ENCODE data around the gene SLC5A12. TPM values are rescaled to one million over a fixed set of nuclear protein-coding genes. Genes with fewer than 3 reads are reported as not detected.

Gene SLC5A12
- total and polyA plus RNA-seq, 10 of the 15 experiments (the other 5 are each of a cell fraction or from before 2014, with no cell fraction given): 0.06 to 0.15 TPM; not detected in 8

DNA sequence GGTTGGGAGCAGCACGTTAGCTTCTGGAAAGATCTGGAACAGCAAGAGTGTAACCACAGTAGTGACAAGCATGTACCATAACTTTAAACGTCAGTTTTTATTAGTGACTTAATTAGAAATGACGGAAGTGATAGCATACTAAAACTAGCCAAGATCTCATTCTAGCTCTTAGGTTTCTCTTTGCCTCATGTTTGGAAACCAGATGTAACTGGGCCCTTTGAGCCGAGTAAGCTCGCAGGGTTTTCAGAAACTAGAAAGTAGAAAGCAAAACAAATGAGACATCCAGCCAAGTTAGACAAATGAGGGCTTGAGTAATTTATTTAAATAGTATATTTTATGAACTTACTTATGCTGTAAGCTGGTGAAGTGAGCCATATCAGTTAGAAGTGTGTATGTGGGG is 40.2 kb upstream of the SLC5A12 start (continued):
- TF ChIP-seq, protein P1, sequence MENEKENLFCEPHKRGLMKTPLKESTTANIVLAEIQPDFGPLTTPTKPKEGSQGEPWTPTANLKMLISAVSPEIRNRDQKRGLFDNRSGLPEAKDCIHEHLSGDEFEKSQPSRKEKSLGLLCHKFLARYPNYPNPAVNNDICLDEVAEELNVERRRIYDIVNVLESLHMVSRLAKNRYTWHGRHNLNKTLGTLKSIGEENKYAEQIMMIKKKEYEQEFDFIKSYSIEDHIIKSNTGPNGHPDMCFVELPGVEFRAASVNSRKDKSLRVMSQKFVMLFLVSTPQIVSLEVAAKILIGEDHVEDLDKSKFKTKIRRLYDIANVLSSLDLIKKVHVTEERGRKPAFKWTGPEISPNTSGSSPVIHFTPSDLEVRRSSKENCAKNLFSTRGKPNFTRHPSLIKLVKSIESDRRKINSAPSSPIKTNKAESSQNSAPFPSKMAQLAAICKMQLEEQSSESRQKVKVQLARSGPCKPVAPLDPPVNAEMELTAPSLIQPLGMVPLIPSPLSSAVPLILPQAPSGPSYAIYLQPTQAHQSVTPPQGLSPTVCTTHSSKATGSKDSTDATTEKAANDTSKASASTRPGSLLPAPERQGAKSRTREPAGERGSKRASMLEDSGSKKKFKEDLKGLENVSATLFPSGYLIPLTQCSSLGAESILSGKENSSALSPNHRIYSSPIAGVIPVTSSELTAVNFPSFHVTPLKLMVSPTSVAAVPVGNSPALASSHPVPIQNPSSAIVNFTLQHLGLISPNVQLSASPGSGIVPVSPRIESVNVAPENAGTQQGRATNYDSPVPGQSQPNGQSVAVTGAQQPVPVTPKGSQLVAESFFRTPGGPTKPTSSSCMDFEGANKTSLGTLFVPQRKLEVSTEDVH (IDR thresholded peaks at IDR 0.05; ENCODE audit: low read depth, partially characterized antibody): no peak
- TF ChIP-seq, protein P2, sequence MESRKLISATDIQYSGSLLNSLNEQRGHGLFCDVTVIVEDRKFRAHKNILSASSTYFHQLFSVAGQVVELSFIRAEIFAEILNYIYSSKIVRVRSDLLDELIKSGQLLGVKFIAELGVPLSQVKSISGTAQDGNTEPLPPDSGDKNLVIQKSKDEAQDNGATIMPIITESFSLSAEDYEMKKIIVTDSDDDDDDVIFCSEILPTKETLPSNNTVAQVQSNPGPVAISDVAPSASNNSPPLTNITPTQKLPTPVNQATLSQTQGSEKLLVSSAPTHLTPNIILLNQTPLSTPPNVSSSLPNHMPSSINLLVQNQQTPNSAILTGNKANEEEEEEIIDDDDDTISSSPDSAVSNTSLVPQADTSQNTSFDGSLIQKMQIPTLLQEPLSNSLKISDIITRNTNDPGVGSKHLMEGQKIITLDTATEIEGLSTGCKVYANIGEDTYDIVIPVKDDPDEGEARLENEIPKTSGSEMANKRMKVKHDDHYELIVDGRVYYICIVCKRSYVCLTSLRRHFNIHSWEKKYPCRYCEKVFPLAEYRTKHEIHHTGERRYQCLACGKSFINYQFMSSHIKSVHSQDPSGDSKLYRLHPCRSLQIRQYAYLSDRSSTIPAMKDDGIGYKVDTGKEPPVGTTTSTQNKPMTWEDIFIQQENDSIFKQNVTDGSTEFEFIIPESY (IDR thresholded peaks at IDR 0.05): no peak

DNA sequence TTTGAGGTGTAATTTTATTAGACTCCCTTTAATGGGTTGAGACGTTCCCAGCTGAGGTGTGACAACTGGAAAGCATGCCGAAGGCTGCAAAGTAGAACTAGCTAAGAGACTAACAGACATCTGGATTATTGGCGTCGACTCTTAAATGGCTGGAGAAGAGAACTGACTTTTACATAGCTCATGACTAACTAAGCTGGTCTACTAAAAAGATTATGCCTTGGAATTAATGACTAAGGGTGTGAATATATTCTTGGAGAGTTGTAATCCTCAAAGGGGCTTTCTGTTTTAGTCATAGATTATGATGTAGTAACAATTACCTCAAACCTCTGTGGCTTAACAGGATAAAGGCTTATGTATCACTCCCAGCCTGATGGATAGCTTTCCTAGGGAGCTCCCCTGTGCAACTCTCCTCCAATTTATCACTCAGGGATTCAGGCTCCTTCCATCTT is 39.5 kb upstream of the SLC5A12 start:
- POLR2A ChIA-PET: no interaction called here
- DNase-seq (ENCODE audit: low read depth, low spot score) (no peak), FAIRE-seq (no peak), ATAC-seq (peak; percentile 68)
- intact Hi-C loops (cut with micrococcal nuclease; ENCODE audit: unreplicated experiment) (no loop called here), in situ Hi-C loops (cut with MboI) (no loop called here)
- Histone ChIP-seq H3K4me1 (ENCODE audit: control insufficient read depth, insufficient read depth, low read length) (no peaks in the 10 kb centered on the region), H3K27me3 (replicated peaks in 1 of 2; ENCODE audit: control insufficient read depth in 2 of 2, insufficient read depth in 2 of 2, low read length in 1 of 2) (no peaks in the 10 kb centered on the region), H3K79me2 (ENCODE audit: control insufficient read depth, insufficient read depth, low read length) (no peaks in the 10 kb centered on the region), H2AFZ (ENCODE audit: control insufficient read depth, low read depth, low read length) (no peak overlapping the region), H3K4me2 (ENCODE audit: control insufficient read depth, insufficient read depth) (no peak overlapping the region), H3K27ac (ENCODE audit: control insufficient read depth, insufficient read depth) (no peak overlapping the region), H3K9me3 (replicated peaks; ENCODE audit: control insufficient read depth, insufficient read depth, low read length) (no peaks in the 10 kb centered on the region), H4K20me1 (ENCODE audit: control insufficient read depth, insufficient read depth) (no peaks in the 10 kb centered on the region), H3K9ac (ENCODE audit: control insufficient read depth, insufficient read depth, low read length) (no peak overlapping the region), H3K36me3 (ENCODE audit: control insufficient read depth in 2 of 2, insufficient read depth in 2 of 2, low read length in 1 of 2) (no peaks in the 10 kb centered on the region), H3K4me3 (no peak overlapping the region)
- RAD21 ChIA-PET (ENCODE audit: unreplicated experiment): interaction anchor here (1.0 to 1.1 kb wide), 2 partner anchors 291 to 398 kb away, joined by 3 to 4 read pairs; no protein-coding TSS in a partner anchor
- 53% methylated on average over 4 of the region's 4 CpGs for WGBS (ENCODE audit: insufficient coverage, insufficient replicate concordance, low lambda C conversion rate, missing lambda C conversion rate)
- BruUV-seq (replicated peaks): no TSS peak
- CTCF ChIA-PET: interaction anchor here (0.7 to 2.5 kb wide), 5 partner anchors 10 to 475 kb away, joined by 3 to 14 read pairs (median 4); no protein-coding TSS in a partner anchor
- SMC1A ChIA-PET (ENCODE audit: uncharacterized antibody, unreplicated experiment): interaction anchor here (0.6 to 1.1 kb wide), 6 partner anchors 9 to 1152 kb away, joined by 3 to 5 read pairs (median 3); no protein-coding TSS in a partner anchor
- TF ChIP-seq EGR1 (IDR thresholded peaks at IDR 0.05; ENCODE audit: borderline replicate concordance in 1 of 2, low read depth in 2 of 2, low read length in 2 of 2): no peak
- TF ChIP-seq, protein P3, sequence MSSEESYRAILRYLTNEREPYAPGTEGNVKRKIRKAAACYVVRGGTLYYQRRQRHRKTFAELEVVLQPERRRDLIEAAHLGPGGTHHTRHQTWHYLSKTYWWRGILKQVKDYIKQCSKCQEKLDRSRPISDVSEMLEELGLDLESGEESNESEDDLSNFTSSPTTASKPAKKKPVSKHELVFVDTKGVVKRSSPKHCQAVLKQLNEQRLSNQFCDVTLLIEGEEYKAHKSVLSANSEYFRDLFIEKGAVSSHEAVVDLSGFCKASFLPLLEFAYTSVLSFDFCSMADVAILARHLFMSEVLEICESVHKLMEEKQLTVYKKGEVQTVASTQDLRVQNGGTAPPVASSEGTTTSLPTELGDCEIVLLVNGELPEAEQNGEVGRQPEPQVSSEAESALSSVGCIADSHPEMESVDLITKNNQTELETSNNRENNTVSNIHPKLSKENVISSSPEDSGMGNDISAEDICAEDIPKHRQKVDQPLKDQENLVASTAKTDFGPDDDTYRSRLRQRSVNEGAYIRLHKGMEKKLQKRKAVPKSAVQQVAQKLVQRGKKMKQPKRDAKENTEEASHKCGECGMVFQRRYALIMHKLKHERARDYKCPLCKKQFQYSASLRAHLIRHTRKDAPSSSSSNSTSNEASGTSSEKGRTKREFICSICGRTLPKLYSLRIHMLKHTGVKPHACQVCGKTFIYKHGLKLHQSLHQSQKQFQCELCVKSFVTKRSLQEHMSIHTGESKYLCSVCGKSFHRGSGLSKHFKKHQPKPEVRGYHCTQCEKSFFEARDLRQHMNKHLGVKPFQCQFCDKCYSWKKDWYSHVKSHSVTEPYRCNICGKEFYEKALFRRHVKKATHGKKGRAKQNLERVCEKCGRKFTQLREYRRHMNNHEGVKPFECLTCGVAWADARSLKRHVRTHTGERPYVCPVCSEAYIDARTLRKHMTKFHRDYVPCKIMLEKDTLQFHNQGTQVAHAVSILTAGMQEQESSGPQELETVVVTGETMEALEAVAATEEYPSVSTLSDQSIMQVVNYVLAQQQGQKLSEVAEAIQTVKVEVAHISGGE (CRISPR knock-in tag; IDR thresholded peaks at IDR 0.05): no peak
- no peak for TF ChIP-seq PAX8 (IDR thresholded peaks at IDR 0.05)
- TF ChIP-seq NFIC (IDR thresholded peaks at IDR 0.05; ENCODE audit: low read depth, low read length): no peak
- no peak for TF ChIP-seq ETV6 (conservative IDR thresholded peaks at IDR 0.05 in 1 of 2, IDR thresholded peaks at IDR 0.05 in 1 of 2; ENCODE audit: borderline replicate concordance in 1 of 2, low read depth in 1 of 2)
- TF ChIP-seq SUPT20H (IDR thresholded peaks at IDR 0.05; ENCODE audit: borderline replicate concordance, control insufficient read depth, low read depth, low read length): no peak
- no peak for TF ChIP-seq YBX1 (IDR thresholded peaks at IDR 0.05)
- TF ChIP-seq ZSCAN29 (IDR thresholded peaks at IDR 0.05): no peak
- no peak for TF ChIP-seq ZNF384 (IDR thresholded peaks at IDR 0.05; ENCODE audit: borderline replicate concordance, low read depth, low read length)
- TF ChIP-seq RB1 (IDR thresholded peaks at IDR 0.05; ENCODE audit: borderline replicate concordance): no peak
- TF ChIP-seq, protein P4, sequence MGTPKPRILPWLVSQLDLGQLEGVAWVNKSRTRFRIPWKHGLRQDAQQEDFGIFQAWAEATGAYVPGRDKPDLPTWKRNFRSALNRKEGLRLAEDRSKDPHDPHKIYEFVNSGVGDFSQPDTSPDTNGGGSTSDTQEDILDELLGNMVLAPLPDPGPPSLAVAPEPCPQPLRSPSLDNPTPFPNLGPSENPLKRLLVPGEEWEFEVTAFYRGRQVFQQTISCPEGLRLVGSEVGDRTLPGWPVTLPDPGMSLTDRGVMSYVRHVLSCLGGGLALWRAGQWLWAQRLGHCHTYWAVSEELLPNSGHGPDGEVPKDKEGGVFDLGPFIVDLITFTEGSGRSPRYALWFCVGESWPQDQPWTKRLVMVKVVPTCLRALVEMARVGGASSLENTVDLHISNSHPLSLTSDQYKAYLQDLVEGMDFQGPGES (IDR thresholded peaks at IDR 0.05): no peak

Measured in GM12878 (cell line).